ENCODE data around the gene UCK2. TPM values are rescaled to one million over a fixed set of nuclear protein-coding genes. Genes with fewer than 3 reads are reported as not detected.
"Not testable (repeated sequence)": the region's sequence is repeated elsewhere in the genome, so short reads cannot be mapped to it uniquely, and the experiment has no call there.

Gene UCK2
- polyA plus RNA-seq (ENCODE audit: insufficient read depth in 1 of 5, insufficient read length in 5 of 5, low replicate concordance in 1 of 5): 10 to 100 TPM; 18.6 to 22.8 (median 19.4) TPM
- long read RNA-seq, donor 1, full-length matches to known transcripts: 13 of 13 reads
- long read RNA-seq, donor 1, partial matches to known transcripts: 0 of 13 reads
- long read RNA-seq, donor 1, other reads (novel, unspliced or antisense): 0 of 13 reads
- long read RNA-seq, donor 2, transcript UCK2-201 (7 exons, 1,375 nt): major isoform, 8 of 8 reads
- long read RNA-seq, donor 2, partial matches to known transcripts: 0 of 8 reads
- long read RNA-seq, donor 2, other reads (novel, unspliced or antisense): 0 of 8 reads
- long read RNA-seq, donor 3, full-length matches to known transcripts: 4 of 4 reads
- long read RNA-seq, donor 3, partial matches to known transcripts: 0 of 4 reads
- long read RNA-seq, donor 3, other reads (novel, unspliced or antisense): 0 of 4 reads
- long read RNA-seq, donor 4, full-length matches to known transcripts: 5 of 5 reads
- long read RNA-seq, donor 4, partial matches to known transcripts: 0 of 5 reads
- long read RNA-seq, donor 4, other reads (novel, unspliced or antisense): 0 of 5 reads
- long read RNA-seq, donor 5, full-length matches to known transcripts: 17 of 17 reads
- long read RNA-seq, donor 5, partial matches to known transcripts: 0 of 17 reads
- long read RNA-seq, donor 5, other reads (novel, unspliced or antisense): 0 of 17 reads
- long read RNA-seq, donor 6, full-length matches to known transcripts: 6 of 6 reads
- long read RNA-seq, donor 6, partial matches to known transcripts: 0 of 6 reads
- long read RNA-seq, donor 6, other reads (novel, unspliced or antisense): 0 of 6 reads
- long read RNA-seq, donor 7, full-length matches to known transcripts: 10 of 10 reads
- long read RNA-seq, donor 7, partial matches to known transcripts: 0 of 10 reads
- long read RNA-seq, donor 7, other reads (novel, unspliced or antisense): 0 of 10 reads
- long read RNA-seq, donor 8, partial matches to known transcripts: 0 of 4 reads
- long read RNA-seq, donor 8, other reads (novel, unspliced or antisense): 0 of 4 reads

- peak; percentile 73 to 75 for DNase-seq
Observed at GRCh38 chr1:165827268-165828102, at the start of gene UCK2. TSS of gene UCK2 (plus strand) at chr1:165827614. CDS start at chr1:165827834, 220 bp downstream.

- not testable (repeated sequence) for DNase-seq
Observed at GRCh38 chr1:165778197-165778596, 49.2 kb upstream of the UCK2 start.

GRCh38 chr1:165783519-165783918, 43.9 kb upstream of the UCK2 start:
- not testable (repeated sequence) for DNase-seq

- no peak for DNase-seq
Observed at GRCh38 chr1:165787741-165788140, 39.7 kb upstream of the UCK2 start.

GRCh38 chr1:165793951-165794350, 33.5 kb upstream of the UCK2 start:
- no peak for DNase-seq

- DNase-seq: no peak
Observed at GRCh38 chr1:165795894-165796293, 31.5 kb upstream of the UCK2 start.

- no peak for DNase-seq
Observed at GRCh38 chr1:165799387-165799786, 28.0 kb upstream of the UCK2 start.

- DNase-seq: not testable (repeated sequence)
Observed at GRCh38 chr1:165804513-165804912, 22.9 kb upstream of the UCK2 start.

GRCh38 chr1:165807613-165808012, 19.8 kb upstream of the UCK2 start:
- no peak for DNase-seq

- DNase-seq: no peak
Observed at GRCh38 chr1:165815725-165816124, 11.7 kb upstream of the UCK2 start.

- no peak for DNase-seq
Observed at GRCh38 chr1:165816157-165816556, 11.3 kb upstream of the UCK2 start.

- DNase-seq: no peak
Observed at GRCh38 chr1:165816826-165817497, 10.5 kb upstream of the UCK2 start.

- no peak for DNase-seq
Observed at GRCh38 chr1:165823552-165824268, 3.7 kb upstream of the UCK2 start.

GRCh38 chr1:165824269-165824643, 3.2 kb upstream of the UCK2 start:
- no peak for DNase-seq

GRCh38 chr1:165826565-165827267, 698 bp upstream of the UCK2 start:
- peak in 1 of 2 donors; percentile 11 for DNase-seq

- DNase-seq: peak; percentile 55 to 64
Observed at GRCh38 chr1:165828103-165828668, 772 bp downstream of the UCK2 start.

- DNase-seq: peak; percentile 53 to 54
Observed at GRCh38 chr1:165828669-165829329, 1.4 kb downstream of the UCK2 start.

GRCh38 chr1:165829888-165830287, 2.5 kb downstream of the UCK2 start:
- no peak for DNase-seq
